ENCODE data around the gene PTPRN2. TPM values are rescaled to one million over a fixed set of nuclear protein-coding genes. Genes with fewer than 3 reads are reported as not detected.

Gene PTPRN2
- total RNA-seq, 1 experiment from 2014 or later, result 1.1 TPM

DNA sequence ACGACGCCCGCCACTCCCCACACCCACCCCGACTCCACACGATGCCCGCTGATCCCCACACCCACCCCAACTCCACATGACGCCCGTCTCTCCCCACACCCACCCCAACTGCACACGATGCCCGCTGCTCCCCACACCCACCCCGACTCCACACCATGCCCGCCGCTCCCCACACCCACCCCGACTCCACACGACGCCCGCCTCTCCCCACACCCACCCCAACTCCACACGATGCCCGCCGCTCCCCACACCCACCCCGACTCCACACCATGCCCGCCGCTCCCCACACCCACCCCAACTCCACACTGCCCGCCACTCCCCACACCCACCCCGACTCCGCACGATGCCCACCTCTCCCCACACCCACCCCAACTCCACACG, 933.8 kb downstream of the PTPRN2 start:
- ATAC-seq, result no peak
- no peak overlapping the region for H3K27ac ChIP-seq (ENCODE audit: low read length)
- POLR2A ChIA-PET, result no interaction called here

DNA sequence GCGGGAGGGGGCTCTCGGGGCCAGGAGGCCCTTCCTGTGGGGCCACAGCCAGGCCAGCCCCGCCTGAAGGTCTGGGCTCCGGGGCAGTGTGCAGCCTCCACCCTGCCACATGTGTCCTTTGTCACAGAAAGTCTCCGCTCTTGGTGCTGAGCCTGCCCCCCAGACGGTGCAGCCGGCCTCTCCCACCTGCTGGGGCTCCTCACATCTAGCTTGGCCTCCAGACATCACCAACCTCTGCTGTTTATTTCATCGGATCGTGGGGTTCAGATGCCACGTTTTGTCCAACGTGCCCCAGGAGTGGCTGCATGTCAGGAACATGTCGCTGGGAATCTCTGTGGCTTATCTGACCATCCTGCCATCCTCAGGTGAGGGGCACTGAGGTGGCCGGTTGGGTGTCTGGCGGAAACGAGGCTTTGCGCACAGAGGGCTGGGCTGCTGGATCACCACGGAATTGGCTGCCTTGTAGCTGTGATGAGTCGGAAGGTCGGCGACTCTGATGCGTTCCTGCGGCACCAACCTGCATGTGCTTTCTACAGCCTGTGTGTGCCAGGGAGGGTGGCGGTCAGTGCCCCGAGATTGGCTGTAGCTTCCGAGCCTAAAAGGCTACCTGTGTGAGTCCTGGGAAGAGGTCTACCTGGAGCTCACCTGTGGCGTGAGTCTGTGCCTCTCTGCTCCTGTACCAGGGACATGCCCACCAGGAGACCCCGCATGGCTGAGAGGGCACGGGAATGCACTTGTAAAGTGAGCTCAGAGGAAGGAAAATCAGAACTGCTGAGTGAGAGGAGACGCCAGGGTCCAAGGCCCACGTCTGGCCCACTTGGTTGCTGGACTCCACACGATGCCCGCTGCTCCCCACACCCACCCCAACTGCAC, 934.4 kb downstream of the PTPRN2 start:
- TF ChIP-seq POLR2AphosphoS5 (IDR thresholded peaks at IDR 0.05; ENCODE audit: low read depth, low read length), result no peak
- no peak for TF ChIP-seq SIN3A (IDR thresholded peaks at IDR 0.05; ENCODE audit: borderline replicate concordance, insufficient read depth, low read depth, low read length)
- no peak for TF ChIP-seq TCF7L2 (IDR thresholded peaks at IDR 0.05; ENCODE audit: low read depth, low read length)
- TF ChIP-seq CTCF (IDR thresholded peaks at IDR 0.05), result no peak
- TF ChIP-seq REST (IDR thresholded peaks at IDR 0.05; ENCODE audit: insufficient read depth in 1 of 2, low read depth in 2 of 2, low read length in 1 of 2), result no peak
- no peak overlapping the region for H3K27ac ChIP-seq (ENCODE audit: low read length)
- CTCF ChIA-PET, result no interaction called here
- no TSS peak for BruUV-seq (replicated peaks)
- POLR2A ChIA-PET, result no interaction called here
- DNase-seq (ENCODE audit: low read depth, low spot score) (no peak), ATAC-seq (no peak)
- H3K36me3 ChIP-seq (ENCODE audit: control insufficient read depth, insufficient read depth, low read length), result no peaks in the 10 kb centered on the region
- H3K9me3 ChIP-seq (ENCODE audit: control insufficient read depth, insufficient read depth, low read depth, low read length), result no peaks in the 10 kb centered on the region
- no peaks in the 10 kb centered on the region for H3K27me3 ChIP-seq (ENCODE audit: control insufficient read depth, insufficient read depth, low read length)
- intact Hi-C loops (cut with micrococcal nuclease; ENCODE audit: unreplicated experiment) (no loop called here), in situ Hi-C loops (cut with HindIII; ENCODE audit: low pct_unique_long_range_greater_than_20kb, low sequenced_read_pairs) (no loop called here)
- H3K4me3 ChIP-seq (ENCODE audit: low read depth in 2 of 2, low read length in 2 of 2), result no peak overlapping the region
- H3K4me1 ChIP-seq (ENCODE audit: control insufficient read depth, insufficient read depth, low read length), result no peaks in the 10 kb centered on the region

More for the DNA sequence above, 933.8 kb downstream of the PTPRN2 start:
- BruUV-seq (replicated peaks), result no TSS peak
- Histone ChIP-seq H3K9me3 (ENCODE audit: control insufficient read depth, insufficient read depth, low read depth, low read length) (no peaks in the 10 kb centered on the region), H3K4me3 (ENCODE audit: low read depth in 2 of 2, low read length in 2 of 2) (no peak overlapping the region), H3K36me3 (ENCODE audit: control insufficient read depth, insufficient read depth, low read length) (no peaks in the 10 kb centered on the region), H3K27me3 (ENCODE audit: control insufficient read depth, insufficient read depth, low read length) (no peaks in the 10 kb centered on the region), H3K4me1 (ENCODE audit: control insufficient read depth, insufficient read depth, low read length) (no peaks in the 10 kb centered on the region)
- TF ChIP-seq SIN3A (IDR thresholded peaks at IDR 0.05; ENCODE audit: borderline replicate concordance, insufficient read depth, low read depth, low read length) (no peak), POLR2AphosphoS5 (IDR thresholded peaks at IDR 0.05; ENCODE audit: low read depth, low read length) (no peak), REST (IDR thresholded peaks at IDR 0.05; ENCODE audit: insufficient read depth in 1 of 2, low read depth in 2 of 2, low read length in 1 of 2) (no peak), TCF7L2 (IDR thresholded peaks at IDR 0.05; ENCODE audit: low read depth, low read length) (no peak), CTCF (IDR thresholded peaks at IDR 0.05) (no peak)
- intact Hi-C loops (cut with micrococcal nuclease; ENCODE audit: unreplicated experiment) (no loop called here), in situ Hi-C loops (cut with HindIII; ENCODE audit: low pct_unique_long_range_greater_than_20kb, low sequenced_read_pairs) (no loop called here)
- no peak for DNase-seq (ENCODE audit: low read depth, low spot score)
- CTCF ChIA-PET, result no interaction called here
